K562 (cell line): ENCODE measurements around the gene NUP205. TPM values are rescaled to one million over a fixed set of nuclear protein-coding genes. Genes with fewer than 3 reads are reported as not detected.

Experiments used
- ATAC-seq: fragments of 200-7000 bp; cut with Tn5 transposase; 3 replicates; pipeline ENCODE4 v1.9.1; 2020; ENCODE audit warnings: moderate library complexity
- BruUV-seq: library from RNA; stranded (reverse); fragments of 400-500 nt; replicated peaks from 2 replicates; lab custom pipeline; 2021; lab: Mats Ljungman, UMichigan
- CTCF ChIA-PET: fragments of 300-600 bp; formaldehyde crosslinking; extraction: SDS; loops from one replicate; lab custom pipeline; 2021; ENCODE audit warnings: low intra/inter-chr PET ratio; lab: Yijun Ruan, JAX
- POLR2A ChIA-PET: fragments of 300-600, 350-650 bp; sonication (Branson Sonifier 250); formaldehyde crosslinking; extraction: SDS; loops from one replicate; lab custom pipeline; 2021; ENCODE audit warnings: antibody characterized with exemption, inconsistent platforms; lab: Yijun Ruan, JAX
- DNase-seq, 4 experiments: peaks; one replicate each; pipeline versions ENCODE4 v3.0.0 to v3.0.0-alpha.2; 2011 to 2018; ENCODE audit warnings: low spot score in 3 of 4, mixed read lengths in 3 of 4; ENCODE audit errors: extremely low read depth in 1 of 4
- FAIRE-seq: peaks from 2 replicates; lab custom pipeline; 2011; peaks lifted over from hg19 to GRCh38; lab: Jason Lieb, UNC
- H2AFZ ChIP-seq: 2 replicates; pipeline ENCODE4 v1.6.0; 2011; ENCODE audit warnings: low read depth, low read length, control low read depth, inconsistent platforms
- H3K27ac ChIP-seq: fragments of 200-600 bp; 3 replicates; pipeline ENCODE4 v1.8.0; 2011; ENCODE audit warnings: low read depth, mild to moderate bottlenecking, control low read depth, inconsistent platforms, low read length, moderate library complexity, mixed read lengths; ENCODE audit errors: extremely low read depth
- H3K27me3 ChIP-seq, 2 experiments: fragments of 300-600 bp in 1 of 2; 2 replicates in 1 of 2; 3 replicates in 1 of 2; pipeline versions ENCODE4 v1.6.0 to v1.8.0; 2011; ENCODE audit warnings: inconsistent platforms in 2 of 2, low read length in 2 of 2, mild to moderate bottlenecking in 1 of 2, mixed read lengths in 1 of 2, moderate library complexity in 1 of 2; ENCODE audit not compliant: control insufficient read depth in 2 of 2, insufficient read depth in 2 of 2
- H3K36me3 ChIP-seq: fragments of 300-600 bp; 3 replicates; pipeline ENCODE4 v1.8.0; 2011; ENCODE audit warnings: mild to moderate bottlenecking, low read length, inconsistent platforms; ENCODE audit not compliant: control insufficient read depth, insufficient read depth
- H3K4me1 ChIP-seq, 2 experiments: fragments of 200-600 bp in 1 of 2; replicated peaks in 1 of 2; 2 replicates in 1 of 2; 3 replicates in 1 of 2; pipeline versions ENCODE4 v1.5.1 to v1.8.0; 2011; ENCODE audit warnings: inconsistent platforms in 2 of 2, low read length in 2 of 2, mild to moderate bottlenecking in 1 of 2, mixed read lengths in 1 of 2, moderate library complexity in 1 of 2; ENCODE audit not compliant: control insufficient read depth in 2 of 2, insufficient read depth in 2 of 2
- H3K4me2 ChIP-seq: 2 replicates; pipeline ENCODE4 v1.6.1; 2011; ENCODE audit warnings: low read length, control low read depth, inconsistent platforms, mixed read lengths; ENCODE audit not compliant: insufficient read depth
- H3K4me3 ChIP-seq: fragments of 200-600 bp; sonication (generic), shearing (Covaris generic); 2 replicates; pipeline ENCODE4 v1.5.1; 2016; ENCODE audit warnings: control low read depth, inconsistent platforms
- H3K79me2 ChIP-seq: fragments of 200-600 bp; 3 replicates; pipeline ENCODE4 v1.8.0; 2011; ENCODE audit warnings: low read length, inconsistent platforms; ENCODE audit not compliant: control insufficient read depth, insufficient read depth
- H3K9ac ChIP-seq, 2 experiments: 2 replicates each; pipeline versions ENCODE4 v1.6.0 to v1.6.1; 2011; ENCODE audit warnings: low read depth in 2 of 2, low read length in 2 of 2, control low read depth in 1 of 2, inconsistent platforms in 1 of 2, mild to moderate bottlenecking in 1 of 2, mixed read lengths in 1 of 2; ENCODE audit not compliant: insufficient read depth in 1 of 2
- H3K9me1 ChIP-seq: one replicate; pipeline ENCODE4 v1.6.0; 2011; ENCODE audit warnings: inconsistent platforms, mild to moderate bottlenecking, low read length, moderate library complexity; ENCODE audit not compliant: control insufficient read depth, insufficient read depth
- H3K9me3 ChIP-seq: replicated peaks from 2 replicates; pipeline ENCODE4 v1.5.1; 2011; ENCODE audit warnings: low read depth, low read length, inconsistent platforms; ENCODE audit not compliant: control insufficient read depth, insufficient read depth
- H4K20me1 ChIP-seq: replicated peaks from 2 replicates; pipeline ENCODE4 v1.6.1; 2011; ENCODE audit warnings: low read length, inconsistent platforms, mixed read lengths; ENCODE audit not compliant: control insufficient read depth, insufficient read depth
- CBX8 ChIP-seq: fragments of 200-600 bp; sonication (generic); IDR thresholded peaks from 2 replicates; pipeline ENCODE4 v1.6.1; 2012; ENCODE audit warnings: borderline replicate concordance, mixed run types, low read depth, mild to moderate bottlenecking, moderate library complexity, mixed read lengths, low read length, control low read depth, inconsistent platforms; ENCODE audit not compliant: poor library complexity, severe bottlenecking; ENCODE audit errors: extremely low read depth
- HMBOX1 ChIP-seq: sonication (generic); IDR thresholded peaks from 2 replicates; pipeline ENCODE4 v1.6.1; 2016
- HOXB6 ChIP-seq: fragments of 250-450 bp; sonication (Bioruptor Pico); IDR thresholded peaks from 2 replicates; pipeline ENCODE4 v1.5.1; 2022; ENCODE audit warnings: mild to moderate bottlenecking, borderline replicate concordance
- NEUROD1 ChIP-seq: fragments of 150-350 bp; IDR thresholded peaks from 2 replicates; pipeline ENCODE4 v1.6.1; 2014; ENCODE audit warnings: borderline replicate concordance, low read length, low read depth; ENCODE audit not compliant: partially characterized antibody
- NKRF ChIP-seq: fragments of 450-650 bp; IDR thresholded peaks from 2 replicates; pipeline ENCODE4 v1.6.1; 2016; ENCODE audit warnings: borderline replicate concordance
- PPARD ChIP-seq: fragments of 250-450 bp; sonication (Bioruptor Pico); IDR thresholded peaks from 2 replicates; pipeline ENCODE4 v1.8.0; 2022; ENCODE audit warnings: inconsistent platforms, mild to moderate bottlenecking, moderate library complexity
- SP2 ChIP-seq: IDR thresholded peaks from 2 replicates; pipeline ENCODE4 v1.6.1; 2011; ENCODE audit warnings: mild to moderate bottlenecking, low read depth, low read length, moderate library complexity; ENCODE audit not compliant: poor library complexity, severe bottlenecking; ENCODE audit errors: extremely low read depth
- TSHZ1 ChIP-seq: fragments of 250-450 bp; sonication (Bioruptor Pico); IDR thresholded peaks from 2 replicates; pipeline ENCODE4 v1.4.0; 2020; ENCODE audit warnings: mild to moderate bottlenecking, moderate library complexity
- ZNF239 ChIP-seq: fragments of 250-450 bp; sonication (Bioruptor Pico); IDR thresholded peaks from 2 replicates; pipeline ENCODE4 v1.4.0; 2020; ENCODE audit warnings: mild to moderate bottlenecking
- ZNF518B ChIP-seq: fragments of 250-450 bp; sonication (Bioruptor Pico); IDR thresholded peaks from 2 replicates; pipeline ENCODE4 v1.5.0; 2021; ENCODE audit warnings: mild to moderate bottlenecking, moderate library complexity
- in situ Hi-C: fragments of 300-500 bp; cut with MboI; formaldehyde crosslinking; loops from 4 replicates; pipeline ENCODE4 v1.15.0; 2018; ENCODE audit warnings: inconsistent platforms, mixed read lengths
- intact Hi-C: fragments of 100-400 bp; cut with micrococcal nuclease; formaldehyde crosslinking; loops from 2 replicates; pipeline ENCODE4 v1.14.2; 2022
- polyA plus RNA-seq, 8 experiments: library from polyadenylated mRNA; depleted of rRNA in 4 of 8; stranded (reverse) in 5 of 8; unstranded in 3 of 8; fragments of >200 nt; fragmentation: Nextera tagmentation in 2 of 8; fragmentation: Illumina TruSeq in 1 of 8; extraction: Ambion mirVana in 2 of 8; extraction: Trizol in 1 of 8; gene quantifications; 2 replicates each; pipeline versions ENCODE4 v1.2.1 to v1.2.3, GENCODE V29; 2011 to 2014; ENCODE audit warnings: inconsistent platforms in 1 of 8, missing spikeins in 1 of 8
- total RNA-seq, 7 experiments: library from RNA; depleted of rRNA in 6 of 7; stranded (reverse); fragments of >200 nt in 6 of 7; fragmentation: Illumina TruSeq in 2 of 7; extraction: Trizol in 2 of 7; gene quantifications; 2 replicates each; pipeline versions ENCODE4 v1.2.1 to v1.2.3, GENCODE V29; 2011 to 2021; ENCODE audit warnings: low replicate concordance in 1 of 7

Gene NUP205
- total and polyA plus RNA-seq, 9 of the 15 experiments (the other 6 are each of a cell fraction or from before 2014, with no cell fraction given): 101 to 282 (median 193) TPM

GRCh38 chr7:135597926-135598305 is 40.2 kb downstream of the NUP205 start (continued):
- no peak for TF ChIP-seq TSHZ1
- no peak for TF ChIP-seq SP2
- TF ChIP-seq HMBOX1: no peak
- TF ChIP-seq ZNF239: no peak

- H3K27ac ChIP-seq: no peak overlapping the region
- peaks cover 93% of the 10 kb centered on the region for H3K36me3 ChIP-seq
- no peaks in the 10 kb centered on the region for H3K4me1 ChIP-seq
- BruUV-seq: no TSS peak
- H3K9ac ChIP-seq: no peak overlapping the region
- FAIRE-seq: no peak
- no peak for ATAC-seq
- no peaks in the 10 kb centered on the region for H3K79me2 ChIP-seq
- H3K9me1 ChIP-seq: no peaks in the 10 kb centered on the region
- in situ Hi-C loops (no loop called here), intact Hi-C loops (no loop called here)
- CTCF ChIA-PET: no interaction called here
- no peaks in the 10 kb centered on the region for H4K20me1 ChIP-seq
- DNase-seq: no peak
- H3K27me3 ChIP-seq: no peaks in the 10 kb centered on the region
- POLR2A ChIA-PET: interaction anchor here (0.7 kb wide), 1 partner anchor 44 kb away, joined by 3 read pairs; no protein-coding TSS in a partner anchor
- no peak overlapping the region for H2AFZ ChIP-seq
- H3K9me3 ChIP-seq: no peaks in the 10 kb centered on the region
- H3K4me3 ChIP-seq: no peak overlapping the region
- H3K4me2 ChIP-seq: no peak overlapping the region
- TF ChIP-seq NKRF: no peak
- TF ChIP-seq CBX8: no peak
- TF ChIP-seq ZNF518B (CRISPR knock-in tag): no peak
- TF ChIP-seq NEUROD1: no peak
- TF ChIP-seq PPARD (CRISPR knock-in tag): no peak
- TF ChIP-seq HOXB6 (CRISPR knock-in tag): no peak
These were observed 41.8 kb downstream of the NUP205 start for GRCh38 chr7:135599471-135599870.
